ENCODE results near the gene TPI1.

- TF ChIP-seq CTCF (IDR thresholded peaks at IDR 0.05), result no peak
- TF ChIP-seq POLR2A (IDR thresholded peaks at IDR 0.05; ENCODE audit: low read depth), result no peak
- no peak for TF ChIP-seq EP300 (IDR thresholded peaks at IDR 0.05)
These were observed 50.3 kb downstream of the TPI1 start for GRCh38 chr12:6917491-6918231.

All from esophagus muscularis mucosa (tissue), 4 donors.